ENCODE measurements around the gene SHH. TPM values are rescaled to one million over a fixed set of nuclear protein-coding genes. Genes with fewer than 3 reads are reported as not detected.

Gene SHH
- total and polyA plus RNA-seq, 2 experiments from 2014 or later, result not detected

GRCh38 chr7:155804897-155805825 is 7.1 kb downstream of the SHH start:
- no peaks in the 10 kb centered on the region for H3K36me3 ChIP-seq (ENCODE audit: insufficient read depth)
- H3K79me2 ChIP-seq (replicated peaks; ENCODE audit: insufficient read depth), result no peaks in the 10 kb centered on the region
- H3F3A ChIP-seq (replicated peaks; ENCODE audit: low read depth), result no peaks in the 10 kb centered on the region
- H3K9me3 Mint-ChIP-seq, result peaks cover 5% of the 10 kb centered on the region; the same call in 2 of the 3 replicates
- no peaks in the 10 kb centered on the region for H3K36me3 Mint-ChIP-seq (ENCODE audit: low read depth)
- ATAC-seq, result peak; percentile 36
- H4K20me1 ChIP-seq (replicated peaks; ENCODE audit: insufficient read depth), result peaks cover 5% of the 10 kb centered on the region; the same call in 1 of the 2 replicates
- peak overlapping the region; percentile 55 for H3K4me3 ChIP-seq
- H3K9me2 ChIP-seq (ENCODE audit: insufficient read depth), result no peaks in the 10 kb centered on the region
- peaks cover 32% of the 10 kb centered on the region for H3K4me1 ChIP-seq (ENCODE audit: insufficient read depth)
- H3K27ac Mint-ChIP-seq, result no peak overlapping the region
- DNase-seq (ENCODE audit: low spot score), result peak; percentile 87
- peak overlapping the region; percentile 67 for H3K4me3 Mint-ChIP-seq
- peaks cover 81% of the 10 kb centered on the region for H3K27me3 Mint-ChIP-seq (ENCODE audit: insufficient read depth, low read depth, poor library complexity)
- H2AFZ ChIP-seq, result peak overlapping the region; percentile 78; the same call in 1 of the 2 replicates
- peaks cover 100% of the 10 kb centered on the region for H3K27me3 ChIP-seq (ENCODE audit: insufficient read depth)
- TF ChIP-seq EZH2phosphoT487 (IDR thresholded peaks at IDR 0.05; ENCODE audit: unreplicated experiment) (no peak), CTCF (conservative IDR thresholded peaks at IDR 0.05; ENCODE audit: low read depth in 2 of 2) (peak; percentile 61 to 69)
- no peak overlapping the region for H3K27ac ChIP-seq (ENCODE audit: low read depth)
- H3K4me1 Mint-ChIP-seq, result peaks cover 31% of the 10 kb centered on the region
- peak overlapping the region; percentile 80 for H3K4me2 ChIP-seq

- Histone ChIP-seq H3K4me1 (ENCODE audit: insufficient read depth) (peaks cover 31% of the 10 kb centered on the region), H3K4me2 (peak overlapping the region; percentile 80), H2AFZ (0 out of 2 replicates have a peak overlapping the region, but pooled peaks have one; percentile 28), H3K4me3 (peak overlapping the region; percentile 55), H3K9me2 (ENCODE audit: insufficient read depth) (no peaks in the 10 kb centered on the region), H3K36me3 (ENCODE audit: insufficient read depth) (no peaks in the 10 kb centered on the region), H3F3A (replicated peaks; ENCODE audit: low read depth) (no peaks in the 10 kb centered on the region), H3K27ac (ENCODE audit: low read depth) (no peak overlapping the region), H3K27me3 (ENCODE audit: insufficient read depth) (peaks cover 100% of the 10 kb centered on the region), H3K79me2 (replicated peaks; ENCODE audit: insufficient read depth) (no peaks in the 10 kb centered on the region), H4K20me1 (replicated peaks; ENCODE audit: insufficient read depth) (peaks cover 5% of the 10 kb centered on the region; the same call in 1 of the 2 replicates)
- no peaks in the 10 kb centered on the region for H3K36me3 Mint-ChIP-seq (ENCODE audit: low read depth)
- DNase-seq (ENCODE audit: low spot score) (peak; percentile 62), ATAC-seq (no peak; the same call in 2 of the 3 replicates)
- peaks cover 84% of the 10 kb centered on the region for H3K27me3 Mint-ChIP-seq (ENCODE audit: insufficient read depth, low read depth, poor library complexity)
- peaks cover 30% of the 10 kb centered on the region for H3K4me1 Mint-ChIP-seq
- no peak overlapping the region for H3K27ac Mint-ChIP-seq
- H3K4me3 Mint-ChIP-seq, result peak overlapping the region; percentile 62
- peaks cover 5% of the 10 kb centered on the region; the same call in 2 of the 3 replicates for H3K9me3 Mint-ChIP-seq
- TF ChIP-seq CREB1 (CRISPR knock-in tag; IDR thresholded peaks at IDR 0.05; ENCODE audit: low read depth), result no peak
- no peak for TF ChIP-seq REST (IDR thresholded peaks at IDR 0.05; ENCODE audit: unreplicated experiment)
- TF ChIP-seq ZNF114 (CRISPR knock-in tag; IDR thresholded peaks at IDR 0.05), result no peak
- TF ChIP-seq NANOG (IDR thresholded peaks at IDR 0.05; ENCODE audit: borderline replicate concordance), result no peak
- TF ChIP-seq POLR2AphosphoS5 (IDR thresholded peaks at IDR 0.05; ENCODE audit: low read depth), result no peak
- TF ChIP-seq ETS1 (IDR thresholded peaks at IDR 0.05), result no peak
- TF ChIP-seq CTCF (conservative IDR thresholded peaks at IDR 0.05; ENCODE audit: low read depth in 2 of 2), result no peak
- no peak for TF ChIP-seq EZH2 (IDR thresholded peaks at IDR 0.05; ENCODE audit: low read depth, unreplicated experiment)
- no peak for TF ChIP-seq JUNB (IDR thresholded peaks at IDR 0.05; ENCODE audit: unreplicated experiment)
- no peak for TF ChIP-seq ZNF331 (CRISPR knock-in tag; IDR thresholded peaks at IDR 0.05; ENCODE audit: low read depth)
- TF ChIP-seq EZH2phosphoT487 (IDR thresholded peaks at IDR 0.05; ENCODE audit: unreplicated experiment), result no peak
- no peak for TF ChIP-seq STAT1 (IDR thresholded peaks at IDR 0.05; ENCODE audit: unreplicated experiment)
Measured at GRCh38 chr7:155804431-155804831, 7.8 kb downstream of the SHH start.

Measured in GM23338 (cell line).